Neutrophil (primary cell): ENCODE measurements around the gene SLC5A4.

Source experiments
- H3K27ac ChIP-seq: fragments of 200-600 bp; sonication (generic); 2 replicates; pipeline ENCODE4 v1.5.1; 2016; ENCODE audit warnings: mild to moderate bottlenecking, moderate library complexity
- H3K27me3 ChIP-seq: fragments of 200-600 bp; sonication (generic); 2 replicates; pipeline ENCODE4 v1.6.0; 2016; ENCODE audit warnings: mild to moderate bottlenecking
- H3K36me3 ChIP-seq: fragments of 200-600 bp; sonication (generic); 2 replicates; pipeline ENCODE4 v1.5.1; 2017
- H3K4me1 ChIP-seq, 2 experiments: fragments of 200-600 bp in 1 of 2; sonication (generic) in 1 of 2; 1 replicate in 1 of 2; 2 replicates in 1 of 2; pipeline versions ENCODE4 v1.5.1 to v1.6.1; 2013 to 2016; ENCODE audit warnings: low read depth in 1 of 2, low read length in 1 of 2, mild to moderate bottlenecking in 1 of 2, moderate library complexity in 1 of 2; ENCODE audit not compliant: control insufficient read depth in 1 of 2, insufficient read depth in 1 of 2
- H3K4me3 ChIP-seq, 2 experiments: fragments of 200-600 bp in 1 of 2; sonication (generic) in 1 of 2; 1 replicate in 1 of 2; 2 replicates in 1 of 2; pipeline ENCODE4 v1.5.1; 2013 to 2016; ENCODE audit warnings: low read depth in 1 of 2, low read length in 1 of 2, mild to moderate bottlenecking in 1 of 2, moderate library complexity in 1 of 2
- H3K9me3 ChIP-seq: fragments of 200-600 bp; sonication (generic); 2 replicates; pipeline ENCODE4 v1.5.1; 2016
- CTCF ChIP-seq: fragments of 200-600 bp; sonication (generic); IDR thresholded peaks from 2 replicates; pipeline ENCODE4 v1.5.1; 2016; ENCODE audit warnings: antibody characterized with exemption

SLC5A4 gene

GRCh38 chr22:32203181-32204039 lies 51.7 kb downstream of the SLC5A4 start:
- Histone ChIP-seq H3K27me3 (peaks cover 40% of the 10 kb centered on the region), H3K4me3 (peak overlapping the region in 1 of 2 experiments; percentile 28), H3K27ac (no peak overlapping the region), H3K4me1 (peaks cover 34 to 38% of the 10 kb centered on the region in 2 experiments), H3K9me3 (no peaks in the 10 kb centered on the region), H3K36me3 (no peaks in the 10 kb centered on the region)
- no peak for TF ChIP-seq CTCF

- Histone ChIP-seq H3K4me1 (peaks cover 34 to 38% of the 10 kb centered on the region in 2 experiments), H3K4me3 (peak overlapping the region; percentile 28 to 32), H3K27me3 (peaks cover 45% of the 10 kb centered on the region)
Observed at GRCh38 chr22:32202539-32203180, 52.5 kb downstream of the SLC5A4 start.

GRCh38 chr22:32202161-32202538 lies 53.0 kb downstream of the SLC5A4 start:
- no peak for TF ChIP-seq CTCF
- Histone ChIP-seq H3K9me3 (no peaks in the 10 kb centered on the region), H3K4me1 (peaks cover 34 to 38% of the 10 kb centered on the region in 2 experiments), H3K4me3 (no peak overlapping the region), H3K36me3 (no peaks in the 10 kb centered on the region), H3K27ac (no peak overlapping the region), H3K27me3 (peaks cover 51% of the 10 kb centered on the region)

More at GRCh38 chr22:32202539-32203180, 52.5 kb downstream of the SLC5A4 start:
- Histone ChIP-seq H3K27ac (no peak overlapping the region), H3K9me3 (no peaks in the 10 kb centered on the region), H3K36me3 (no peaks in the 10 kb centered on the region)
- no peak for TF ChIP-seq CTCF

- Histone ChIP-seq H3K4me3 (no peak overlapping the region), H3K36me3 (no peaks in the 10 kb centered on the region), H3K4me1 (peaks cover 34 to 38% of the 10 kb centered on the region in 2 experiments), H3K27ac (peak overlapping the region; percentile 50), H3K9me3 (no peaks in the 10 kb centered on the region), H3K27me3 (peaks cover 62% of the 10 kb centered on the region)
- no peak for TF ChIP-seq CTCF
Observed at GRCh38 chr22:32200752-32201151, 54.4 kb downstream of the SLC5A4 start.

GRCh38 chr22:32199961-32200360 lies 55.2 kb downstream of the SLC5A4 start:
- Histone ChIP-seq H3K4me1 (peaks cover 34 to 38% of the 10 kb centered on the region in 2 experiments), H3K27me3 (peaks cover 62% of the 10 kb centered on the region), H3K9me3 (no peaks in the 10 kb centered on the region), H3K4me3 (no peak overlapping the region), H3K36me3 (no peaks in the 10 kb centered on the region), H3K27ac (no peak overlapping the region)
- no peak for TF ChIP-seq CTCF
